Smooth muscle cell (in vitro differentiated cells): ENCODE measurements around the gene ESYT1. TPM values are rescaled to one million over a fixed set of nuclear protein-coding genes. Genes with fewer than 3 reads are reported as not detected.
"Not testable (repeated sequence)": the region's sequence is repeated elsewhere in the genome, so short reads cannot be mapped to it uniquely, and the experiment has no call there.

Source experiments
- DNase-seq: peaks from one replicate; lab custom pipeline; 2025; ENCODE audit not compliant: unreplicated experiment; lab: John Stamatoyannopoulos, UW
- H2AFZ ChIP-seq: fragments of 200-600 bp; sonication (generic); 2 replicates; pipeline ENCODE4 v1.6.0; 2016; ENCODE audit warnings: antibody characterized with exemption, low read depth, mild to moderate bottlenecking
- H3F3A ChIP-seq: fragments of 200-600 bp; sonication (generic); 2 replicates; pipeline ENCODE4 v1.6.0; 2017; ENCODE audit warnings: antibody characterized with exemption, low read depth
- H3K27ac ChIP-seq: fragments of 200-600 bp; sonication (generic); 2 replicates; pipeline ENCODE4 v1.5.1; 2016; ENCODE audit warnings: low read depth, mild to moderate bottlenecking
- H3K27me3 ChIP-seq: fragments of 200-600 bp; sonication (generic); 2 replicates; pipeline ENCODE4 v1.6.1; 2016; ENCODE audit warnings: low read depth, mild to moderate bottlenecking
- H3K36me3 ChIP-seq: fragments of 200-600 bp; sonication (generic); 2 replicates; pipeline ENCODE4 v1.5.1; 2016; ENCODE audit warnings: low read depth
- H3K4me1 ChIP-seq: fragments of 200-600 bp; sonication (generic); 2 replicates; pipeline ENCODE4 v1.5.1; 2016; ENCODE audit warnings: low read depth
- H3K4me2 ChIP-seq: fragments of 200-600 bp; sonication (generic); 2 replicates; pipeline ENCODE4 v1.6.0; 2016; ENCODE audit warnings: mild to moderate bottlenecking
- H3K4me3 ChIP-seq: fragments of 200-600 bp; sonication (generic); 2 replicates; pipeline ENCODE4 v1.5.1; 2016; ENCODE audit warnings: mild to moderate bottlenecking
- H3K79me2 ChIP-seq: fragments of 200-600 bp; sonication (generic); 2 replicates; pipeline ENCODE4 v1.6.0; 2016; ENCODE audit warnings: low read depth, mild to moderate bottlenecking
- H3K9ac ChIP-seq: fragments of 200-600 bp; sonication (generic); 2 replicates; pipeline ENCODE4 v1.6.0; 2016; ENCODE audit warnings: low read depth
- H3K9me3 ChIP-seq: fragments of 200-600 bp; sonication (generic); replicated peaks from 2 replicates; pipeline ENCODE4 v1.5.1; 2016; ENCODE audit warnings: low read depth
- H4K20me1 ChIP-seq: fragments of 200-600 bp; sonication (generic); 2 replicates; pipeline ENCODE4 v1.6.0; 2016; ENCODE audit warnings: low read depth
- WGBS: methylation state at CpG from one replicate; pipeline ENCODE4 v1.1.7; 2016; ENCODE audit warnings: low lambda C conversion rate; 5-methylcytosine and 5-hydroxymethylcytosine counted together
- polyA plus RNA-seq: library from polyadenylated mRNA; unstranded; fragments of >200 nt; fragmentation: Nextera tagmentation; extraction: Ambion mirVana; gene quantifications from 2 replicates; pipeline ENCODE4 v1.2.1, GENCODE V29; 2016
- total RNA-seq: library from RNA; depleted of rRNA; stranded (reverse); fragments of >200 nt; gene quantifications from 2 replicates; pipeline ENCODE4 v1.2.3, GENCODE V29; 2014
- TF ChIP-seq, protein P1 (sequence below): fragments of 200-600 bp; sonication (generic); IDR thresholded peaks from 2 replicates; pipeline ENCODE4 v1.5.1; 2017; ENCODE audit warnings: borderline replicate concordance, mild to moderate bottlenecking, antibody characterized with exemption; ENCODE audit not compliant: insufficient read depth, poor library complexity, severe bottlenecking

Gene ESYT1
- total and polyA plus RNA-seq, 2 experiments from 2014 or later: 69.5 to 76.0 TPM

- WGBS: 97% methylated on average over 5 of the region's 5 CpGs
- TF ChIP-seq, protein P1, sequence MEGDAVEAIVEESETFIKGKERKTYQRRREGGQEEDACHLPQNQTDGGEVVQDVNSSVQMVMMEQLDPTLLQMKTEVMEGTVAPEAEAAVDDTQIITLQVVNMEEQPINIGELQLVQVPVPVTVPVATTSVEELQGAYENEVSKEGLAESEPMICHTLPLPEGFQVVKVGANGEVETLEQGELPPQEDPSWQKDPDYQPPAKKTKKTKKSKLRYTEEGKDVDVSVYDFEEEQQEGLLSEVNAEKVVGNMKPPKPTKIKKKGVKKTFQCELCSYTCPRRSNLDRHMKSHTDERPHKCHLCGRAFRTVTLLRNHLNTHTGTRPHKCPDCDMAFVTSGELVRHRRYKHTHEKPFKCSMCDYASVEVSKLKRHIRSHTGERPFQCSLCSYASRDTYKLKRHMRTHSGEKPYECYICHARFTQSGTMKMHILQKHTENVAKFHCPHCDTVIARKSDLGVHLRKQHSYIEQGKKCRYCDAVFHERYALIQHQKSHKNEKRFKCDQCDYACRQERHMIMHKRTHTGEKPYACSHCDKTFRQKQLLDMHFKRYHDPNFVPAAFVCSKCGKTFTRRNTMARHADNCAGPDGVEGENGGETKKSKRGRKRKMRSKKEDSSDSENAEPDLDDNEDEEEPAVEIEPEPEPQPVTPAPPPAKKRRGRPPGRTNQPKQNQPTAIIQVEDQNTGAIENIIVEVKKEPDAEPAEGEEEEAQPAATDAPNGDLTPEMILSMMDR: no peak
Measured at GRCh38 chr12:56154818-56155217, 26.8 kb downstream of the ESYT1 start.

DNA sequence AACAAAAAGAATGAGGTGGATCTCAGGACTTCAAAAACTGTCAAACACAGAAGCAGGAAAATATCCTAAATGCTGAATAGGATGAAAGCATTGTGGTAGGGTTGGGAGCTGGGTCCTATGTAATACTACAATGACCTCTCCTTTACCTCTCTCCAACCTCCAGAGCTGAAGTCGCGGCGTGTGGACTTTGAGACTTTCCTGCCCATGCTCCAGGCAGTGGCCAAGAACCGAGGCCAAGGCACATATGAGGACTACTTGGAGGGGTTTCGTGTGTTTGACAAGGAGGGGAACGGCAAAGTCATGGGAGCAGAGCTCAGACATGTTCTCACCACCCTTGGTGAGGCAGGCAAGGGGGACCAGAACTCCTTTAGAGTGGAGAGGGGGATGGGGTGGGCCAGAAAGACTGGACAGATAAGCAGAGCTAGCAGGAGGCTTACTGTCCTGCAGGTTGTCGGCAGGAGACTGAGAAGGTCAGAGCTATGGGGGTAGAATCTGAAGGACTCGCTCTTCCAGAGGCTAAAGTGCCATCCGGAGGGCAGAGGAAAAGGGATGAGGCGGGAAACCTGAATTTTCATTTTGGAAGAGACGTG lies 27.3 kb downstream of the ESYT1 start:
- Histone ChIP-seq H3K27ac (no peak overlapping the region), H3K36me3 (no peaks in the 10 kb centered on the region), H3K27me3 (no peaks in the 10 kb centered on the region), H4K20me1 (peaks cover 18% of the 10 kb centered on the region), H3K4me2 (no peak overlapping the region), H3K79me2 (peaks cover 33% of the 10 kb centered on the region), H3K4me1 (peaks cover 31% of the 10 kb centered on the region), H3K9me3 (no peaks in the 10 kb centered on the region), H3F3A (peaks cover 20% of the 10 kb centered on the region), H3K4me3 (no peak overlapping the region), H2AFZ (no peak overlapping the region), H3K9ac (no peak overlapping the region)
- DNase-seq: no peak
- WGBS: 96% methylated on average over 11 of the region's 11 CpGs
- TF ChIP-seq, protein P1: no peak

More at GRCh38 chr12:56154818-56155217, 26.8 kb downstream of the ESYT1 start:
- Histone ChIP-seq H3K4me3 (no peak overlapping the region), H3K27me3 (no peaks in the 10 kb centered on the region), H4K20me1 (peaks cover 13% of the 10 kb centered on the region), H3K36me3 (no peaks in the 10 kb centered on the region), H3F3A (peaks cover 17% of the 10 kb centered on the region), H3K4me2 (no peak overlapping the region), H3K27ac (no peak overlapping the region), H3K79me2 (peaks cover 28% of the 10 kb centered on the region), H3K4me1 (peaks cover 25% of the 10 kb centered on the region), H3K9me3 (no peaks in the 10 kb centered on the region), H3K9ac (no peak overlapping the region), H2AFZ (no peak overlapping the region)
- DNase-seq: no peak

- not testable (repeated sequence) for H3K9ac ChIP-seq, H3K9me3 ChIP-seq, H3K36me3 ChIP-seq, H3K27me3 ChIP-seq, H2AFZ ChIP-seq, DNase-seq
- Histone ChIP-seq H3K27ac (peak overlapping the region; percentile 82), H3K4me1 (peaks cover 39% of the 10 kb centered on the region), H4K20me1 (peaks cover 31% of the 10 kb centered on the region), H3F3A (peaks cover 28% of the 10 kb centered on the region), H3K4me3 (peak overlapping the region; percentile 90), H3K4me2 (peak overlapping the region; percentile 100), H3K79me2 (peaks cover 40% of the 10 kb centered on the region)
- 92% methylated on average over 21 of the region's 21 CpGs for WGBS
Measured at GRCh38 chr12:56156464-56157200, 28.6 kb downstream of the ESYT1 start.

DNA sequence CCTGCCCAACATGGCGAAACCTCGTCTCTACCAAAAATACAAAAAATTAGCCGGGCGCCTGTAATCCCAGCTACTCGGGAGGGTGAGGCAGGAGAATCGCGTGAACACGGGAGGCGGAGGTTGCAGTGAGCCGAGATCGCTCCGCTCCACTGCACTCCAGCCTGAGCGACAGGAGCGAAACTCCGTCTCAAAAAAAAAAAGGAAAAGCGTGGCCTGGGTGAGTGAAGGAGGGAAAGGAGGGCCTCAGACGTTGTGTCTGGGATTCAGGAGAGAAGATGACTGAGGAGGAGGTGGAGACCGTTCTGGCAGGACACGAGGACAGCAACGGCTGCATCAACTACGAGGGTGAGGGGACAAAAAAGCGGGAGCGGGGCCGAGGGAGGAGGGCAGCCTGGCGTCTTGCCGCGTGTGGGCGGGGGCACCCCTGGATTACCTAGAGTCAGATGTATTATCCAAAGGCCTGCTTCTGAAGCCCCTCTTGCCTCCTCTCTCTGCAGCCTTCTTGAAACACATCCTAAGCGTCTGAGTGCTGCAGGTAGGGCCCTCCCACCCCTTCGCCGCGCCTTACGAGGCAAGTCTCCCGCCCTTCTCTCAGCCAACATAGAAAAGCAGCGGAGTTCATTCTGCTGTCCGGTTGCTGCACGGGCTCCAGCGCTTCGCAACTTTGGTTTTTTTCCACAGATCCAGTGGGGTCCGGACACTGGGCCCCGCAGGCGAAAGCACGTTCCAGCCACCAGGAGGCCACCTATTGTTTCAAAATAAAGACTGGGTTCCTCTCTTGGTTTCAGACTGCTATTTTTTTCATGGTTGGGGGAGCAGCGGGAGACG lies 29.3 kb downstream of the ESYT1 start:
- peak; percentile 58 for DNase-seq
- H3K9me3 ChIP-seq: no peaks in the 10 kb centered on the region
- TF ChIP-seq, protein P1: peak; percentile 67
- H4K20me1 ChIP-seq: peaks cover 39% of the 10 kb centered on the region
- H3F3A ChIP-seq: peaks cover 34% of the 10 kb centered on the region
- peak overlapping the region; percentile 100 for H3K4me2 ChIP-seq
- H3K27me3 ChIP-seq: no peaks in the 10 kb centered on the region
- H3K9ac ChIP-seq: no peak overlapping the region
- no peak overlapping the region for H2AFZ ChIP-seq
- H3K79me2 ChIP-seq: peaks cover 40% of the 10 kb centered on the region
- H3K4me1 ChIP-seq: peaks cover 44% of the 10 kb centered on the region
- peak overlapping the region; percentile 82 for H3K27ac ChIP-seq
- 15% methylated on average over 42 of the region's 45 CpGs for WGBS
- peak overlapping the region; percentile 90 for H3K4me3 ChIP-seq
- H3K36me3 ChIP-seq: no peaks in the 10 kb centered on the region
